ENCODE data around the gene SIRT5. TPM values are rescaled to one million over a fixed set of nuclear protein-coding genes. Genes with fewer than 3 reads are reported as not detected.

Gene SIRT5
- total RNA-seq, 1 donor from 2014 or later: 10.2 TPM

GRCh38 chr6:13629459-13630116 lies 55.2 kb downstream of the SIRT5 start:
- intact Hi-C loops (cut with micrococcal nuclease): loop anchor here (5.0 kb wide), 1 partner anchor 38 kb away; no protein-coding TSS in a partner anchor

GRCh38 chr6:13630499-13630898 lies 56.1 kb downstream of the SIRT5 start:
- intact Hi-C loops (cut with micrococcal nuclease): loop anchor here (5.0 kb wide), 1 partner anchor 37 kb away; no protein-coding TSS in a partner anchor

GRCh38 chr6:13633343-13633742 lies 58.9 kb downstream of the SIRT5 start:
- intact Hi-C loops (cut with micrococcal nuclease): loop anchor here (5.0 kb wide), 1 partner anchor 34 kb away; no protein-coding TSS in a partner anchor

DNA sequence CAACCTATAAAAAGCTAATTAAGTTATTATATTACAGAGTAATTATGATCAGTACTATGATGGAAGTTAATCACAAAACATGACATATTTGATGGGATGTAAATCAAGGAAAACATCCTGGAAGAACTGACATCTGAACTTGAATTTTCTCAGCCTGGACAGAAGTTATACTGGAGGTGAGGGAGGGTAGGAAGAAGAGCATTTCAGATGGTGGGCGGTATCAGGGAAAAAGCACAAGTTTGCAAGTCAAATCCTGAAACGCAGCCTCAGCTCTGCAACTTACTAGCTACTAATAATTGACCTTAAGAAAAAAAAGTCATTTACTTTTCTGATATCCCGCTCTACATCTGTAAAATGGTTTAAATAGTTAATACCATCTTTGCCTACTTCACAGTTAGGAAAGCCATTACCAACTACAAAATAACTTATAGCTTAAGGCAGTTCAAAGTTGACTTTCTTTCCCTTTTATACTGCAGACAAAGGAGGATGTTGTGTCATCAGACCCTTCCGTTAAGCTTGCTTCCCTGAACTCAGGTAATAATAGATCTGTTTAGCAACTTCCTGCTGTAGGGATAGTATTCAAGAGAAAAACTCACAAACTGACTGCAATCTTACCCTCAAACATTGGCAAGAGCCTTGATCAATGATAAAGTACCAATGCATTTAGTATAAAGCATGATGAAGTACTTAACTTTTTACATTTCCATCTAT lies 61.7 kb downstream of the SIRT5 start:
- intact Hi-C loops (cut with micrococcal nuclease): no loop called here

DNA sequence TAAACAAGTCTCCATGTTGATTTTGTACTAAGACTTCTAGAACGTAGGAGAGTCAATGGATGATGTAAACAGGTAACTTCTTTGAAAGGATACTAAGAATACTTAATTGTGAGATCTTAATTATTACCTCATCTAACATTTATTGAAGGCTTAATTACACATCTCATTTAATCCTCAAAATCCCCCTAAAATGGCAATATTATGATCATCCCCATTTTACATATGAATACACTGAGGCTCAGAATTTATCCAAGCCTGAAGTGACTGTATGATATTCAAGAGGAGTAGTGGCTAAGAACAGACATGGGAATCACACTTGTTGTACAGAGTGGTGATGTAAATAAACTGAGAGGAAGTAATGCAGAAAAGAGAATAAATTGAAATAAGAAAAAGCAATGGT lies 63.6 kb downstream of the SIRT5 start:
- intact Hi-C loops (cut with micrococcal nuclease): no loop called here

- intact Hi-C loops (cut with micrococcal nuclease): no loop called here
These were observed 64.2 kb downstream of the SIRT5 start for GRCh38 chr6:13638626-13639025.

GRCh38 chr6:13641315-13641714 lies 66.9 kb downstream of the SIRT5 start:
- intact Hi-C loops (cut with micrococcal nuclease): no loop called here

DNA sequence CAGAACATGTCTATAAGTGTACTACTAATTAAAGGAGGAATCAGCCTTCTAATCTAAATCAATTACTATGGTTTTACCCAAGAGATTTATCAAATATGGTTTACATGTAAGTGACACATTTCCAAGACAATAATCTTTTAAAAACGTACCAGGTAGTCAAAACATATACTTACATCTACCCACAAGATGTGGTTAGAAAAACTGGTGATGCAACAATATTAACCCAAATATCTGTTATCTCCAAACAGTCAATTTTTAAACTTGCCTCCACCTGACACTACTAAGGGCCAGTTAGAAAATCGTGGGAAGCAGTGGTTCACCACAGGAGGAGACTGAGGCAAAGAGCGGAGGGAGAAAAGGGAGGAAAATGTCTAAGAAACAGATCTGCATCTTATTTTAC lies 68.7 kb downstream of the SIRT5 start:
- intact Hi-C loops (cut with micrococcal nuclease): no loop called here

- intact Hi-C loops (cut with micrococcal nuclease): no loop called here
These were observed 74.4 kb downstream of the SIRT5 start for GRCh38 chr6:13648850-13649249.

GRCh38 chr6:13649393-13649792 lies 75.0 kb downstream of the SIRT5 start:
- intact Hi-C loops (cut with micrococcal nuclease): no loop called here

DNA sequence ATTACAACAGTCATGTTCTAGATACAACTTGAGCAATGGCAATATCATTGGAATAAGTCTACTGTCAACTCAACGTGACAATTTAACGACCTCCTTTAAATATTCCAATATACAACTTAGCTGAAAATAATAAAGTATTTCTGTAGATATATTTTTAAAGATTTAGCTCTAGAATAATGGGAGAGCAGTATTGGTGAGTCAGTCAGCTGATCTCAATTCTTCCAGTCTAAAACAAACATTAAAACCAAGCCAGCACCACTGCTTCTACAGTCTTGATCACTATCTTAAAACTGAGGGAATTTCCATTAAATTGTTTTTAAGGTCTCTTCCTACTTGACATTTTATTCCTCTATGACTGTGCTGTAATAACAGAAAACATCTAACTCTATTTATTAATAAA lies 78.9 kb downstream of the SIRT5 start:
- intact Hi-C loops (cut with micrococcal nuclease): no loop called here

- intact Hi-C loops (cut with micrococcal nuclease): no loop called here
These were observed 80.1 kb downstream of the SIRT5 start for GRCh38 chr6:13654496-13654895.

GRCh38 chr6:13655700-13656099 lies 81.3 kb downstream of the SIRT5 start:
- intact Hi-C loops (cut with micrococcal nuclease): no loop called here

GRCh38 chr6:13660273-13660672 lies 85.9 kb downstream of the SIRT5 start:
- intact Hi-C loops (cut with micrococcal nuclease): no loop called here

- intact Hi-C loops (cut with micrococcal nuclease): no loop called here
These were observed 86.5 kb downstream of the SIRT5 start for GRCh38 chr6:13660893-13661292.

- intact Hi-C loops (cut with micrococcal nuclease): no loop called here
These were observed 87.2 kb downstream of the SIRT5 start for GRCh38 chr6:13661647-13662046.

DNA sequence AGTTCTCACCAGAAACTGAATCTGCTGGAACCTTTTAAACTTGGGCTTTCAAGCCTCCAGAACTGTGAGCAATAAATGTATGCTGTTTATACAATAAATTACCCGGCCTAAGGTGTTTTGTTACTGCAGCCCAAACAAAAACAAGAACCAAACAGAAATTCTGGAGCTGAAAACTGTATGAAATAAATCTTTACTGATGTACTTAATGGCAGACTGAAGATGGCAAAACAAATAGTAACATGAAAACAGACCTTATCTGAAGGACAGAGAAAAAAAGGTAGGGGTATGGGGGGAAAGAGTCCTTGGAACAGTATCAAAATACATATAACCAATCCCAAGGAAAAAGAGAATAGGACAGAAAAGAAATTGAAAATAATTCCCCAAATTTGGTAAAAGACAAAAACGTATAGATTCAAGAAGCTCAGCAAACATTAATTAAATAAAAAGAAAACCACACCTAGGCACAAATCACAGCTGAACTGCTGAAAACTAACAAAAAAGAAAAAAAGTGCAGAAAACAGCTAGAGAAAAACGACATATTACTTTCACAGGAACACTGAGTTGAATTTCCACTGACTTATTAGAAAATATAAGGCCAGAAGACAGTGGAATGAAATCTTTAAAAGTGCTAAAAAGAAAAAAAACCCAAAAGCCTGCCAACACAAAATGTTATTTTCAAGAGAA lies 88.4 kb downstream of the SIRT5 start:
- intact Hi-C loops (cut with micrococcal nuclease): no loop called here

GRCh38 chr6:13663986-13664385 lies 89.6 kb downstream of the SIRT5 start:
- intact Hi-C loops (cut with micrococcal nuclease): no loop called here

All from T-helper 1 cell treated with Interleukin-12 subunit alpha and Interleukin-12 subunit beta and Interleukin-4 antibody, amounts not matched to agents 30 ng/mL and 1 ng/mL, for 36 hours (primary cell).